ENCODE data around the gene RBFOX2.

- no peak for TF ChIP-seq CTCF (IDR thresholded peaks at IDR 0.05; ENCODE audit: low read depth, low read length)
- TF ChIP-seq POLR2A (IDR thresholded peaks at IDR 0.05; ENCODE audit: extremely low read depth, insufficient read length) = no peak
Measured at GRCh38 chr22:35913925-35914324, 114.7 kb downstream of the RBFOX2 start.
